ENCODE measurements around the gene CFAP74.

DNA sequence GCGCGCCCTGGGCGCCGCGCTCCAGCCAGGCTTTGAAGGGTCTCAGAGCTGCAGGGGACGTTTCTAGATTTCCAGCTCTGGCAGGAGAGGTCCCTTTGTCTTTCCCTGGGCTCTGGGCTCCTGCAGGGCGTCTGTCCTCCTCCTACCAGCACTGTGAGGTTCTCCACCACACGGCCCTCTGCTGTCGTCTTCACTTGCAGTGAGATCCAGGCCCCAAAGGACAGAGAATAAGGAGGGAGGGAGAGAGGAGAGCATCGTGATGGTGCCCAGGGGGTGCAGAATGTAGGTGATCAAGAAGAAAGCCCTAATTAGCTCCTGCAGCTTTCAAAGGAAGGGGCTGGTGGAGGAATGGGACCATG, 108.5 kb downstream of the CFAP74 start:
- no peak for TF ChIP-seq CTCF (tag by site-specific recombination; IDR thresholded peaks at IDR 0.05)
- no peak for TF ChIP-seq ZNF335 (tag by site-specific recombination; conservative IDR thresholded peaks at IDR 0.05)
- no peak for TF ChIP-seq GLIS1 (tag by site-specific recombination; IDR thresholded peaks at IDR 0.05)
- no peak for TF ChIP-seq ATF2 (tag by site-specific recombination; IDR thresholded peaks at IDR 0.05; ENCODE audit: low read depth)
- no peak for TF ChIP-seq PRDM1 (tag by site-specific recombination; IDR thresholded peaks at IDR 0.05)
